ENCODE measurements around the gene EME2.

DNA sequence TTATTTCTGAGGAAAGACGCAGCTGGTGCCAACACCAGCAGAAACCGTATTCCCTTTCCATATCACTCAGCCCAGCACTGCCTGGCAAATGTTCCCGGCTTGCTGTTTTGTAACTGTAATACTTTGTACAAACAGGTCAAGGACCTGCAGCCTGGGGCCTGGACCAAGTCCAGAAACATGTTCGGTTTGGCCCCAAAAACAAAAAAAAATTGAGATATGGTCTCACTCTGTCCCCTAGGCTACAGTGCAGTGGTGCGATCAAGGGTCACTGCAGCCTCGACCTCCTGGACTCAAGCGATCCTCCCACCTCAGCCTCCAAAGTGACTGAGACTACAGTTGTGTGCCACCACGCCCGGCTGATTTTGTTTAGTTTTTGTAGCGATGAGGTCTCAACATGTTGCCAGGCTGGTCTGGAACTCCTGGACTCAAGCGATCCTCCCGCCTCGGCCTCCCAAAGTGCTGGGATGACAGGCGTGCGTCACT, 52.8 kb downstream of the EME2 start:
- no peak for TF ChIP-seq POLR2A (IDR thresholded peaks at IDR 0.05)
- TF ChIP-seq, protein P1, sequence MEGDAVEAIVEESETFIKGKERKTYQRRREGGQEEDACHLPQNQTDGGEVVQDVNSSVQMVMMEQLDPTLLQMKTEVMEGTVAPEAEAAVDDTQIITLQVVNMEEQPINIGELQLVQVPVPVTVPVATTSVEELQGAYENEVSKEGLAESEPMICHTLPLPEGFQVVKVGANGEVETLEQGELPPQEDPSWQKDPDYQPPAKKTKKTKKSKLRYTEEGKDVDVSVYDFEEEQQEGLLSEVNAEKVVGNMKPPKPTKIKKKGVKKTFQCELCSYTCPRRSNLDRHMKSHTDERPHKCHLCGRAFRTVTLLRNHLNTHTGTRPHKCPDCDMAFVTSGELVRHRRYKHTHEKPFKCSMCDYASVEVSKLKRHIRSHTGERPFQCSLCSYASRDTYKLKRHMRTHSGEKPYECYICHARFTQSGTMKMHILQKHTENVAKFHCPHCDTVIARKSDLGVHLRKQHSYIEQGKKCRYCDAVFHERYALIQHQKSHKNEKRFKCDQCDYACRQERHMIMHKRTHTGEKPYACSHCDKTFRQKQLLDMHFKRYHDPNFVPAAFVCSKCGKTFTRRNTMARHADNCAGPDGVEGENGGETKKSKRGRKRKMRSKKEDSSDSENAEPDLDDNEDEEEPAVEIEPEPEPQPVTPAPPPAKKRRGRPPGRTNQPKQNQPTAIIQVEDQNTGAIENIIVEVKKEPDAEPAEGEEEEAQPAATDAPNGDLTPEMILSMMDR (IDR thresholded peaks at IDR 0.05), result no peak
- no peak for TF ChIP-seq POLR2AphosphoS5 (IDR thresholded peaks at IDR 0.05)
- no peak for TF ChIP-seq EP300 (IDR thresholded peaks at IDR 0.05)

All from upper lobe of left lung (tissue), 4 donors.